Measurements from ENCODE around the gene TECPR1.

TECPR1 gene

DNA sequence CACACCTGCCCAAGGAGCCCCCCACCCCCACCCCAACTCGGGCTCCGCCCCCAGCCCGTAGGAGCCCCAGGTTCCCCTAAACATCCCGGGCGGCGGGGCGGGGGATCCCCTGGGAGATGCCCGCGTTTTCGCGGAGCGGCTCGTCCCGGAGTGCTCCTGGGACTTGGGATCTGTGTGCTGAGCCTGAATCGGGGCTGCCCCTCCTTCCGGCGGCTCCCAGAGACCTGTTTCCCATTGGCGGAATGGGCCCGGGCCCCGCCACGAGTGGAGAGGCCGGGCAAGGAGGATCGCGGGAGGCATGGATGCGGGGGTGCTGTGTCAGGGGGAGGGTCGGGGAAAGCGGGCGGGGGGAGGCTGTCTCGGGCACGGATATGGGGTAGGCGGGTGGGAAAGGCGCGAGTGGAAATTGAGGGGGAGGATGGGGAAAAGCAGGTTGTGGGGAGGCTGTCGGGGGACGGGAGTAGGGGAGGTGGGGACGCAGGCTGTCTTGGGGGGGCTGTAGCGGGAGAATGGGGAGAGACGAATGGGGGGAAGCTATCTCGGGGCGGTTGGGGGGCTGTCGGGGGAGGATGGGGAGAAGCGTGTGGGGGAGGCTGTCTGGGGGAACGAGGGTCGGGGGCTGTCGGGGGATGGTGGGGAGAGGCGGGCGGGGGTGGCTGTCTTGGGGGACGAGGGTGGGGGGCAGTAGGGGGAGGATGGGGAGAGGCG, 41.4 kb downstream of the TECPR1 start:
- no peak for DNase-seq

DNA sequence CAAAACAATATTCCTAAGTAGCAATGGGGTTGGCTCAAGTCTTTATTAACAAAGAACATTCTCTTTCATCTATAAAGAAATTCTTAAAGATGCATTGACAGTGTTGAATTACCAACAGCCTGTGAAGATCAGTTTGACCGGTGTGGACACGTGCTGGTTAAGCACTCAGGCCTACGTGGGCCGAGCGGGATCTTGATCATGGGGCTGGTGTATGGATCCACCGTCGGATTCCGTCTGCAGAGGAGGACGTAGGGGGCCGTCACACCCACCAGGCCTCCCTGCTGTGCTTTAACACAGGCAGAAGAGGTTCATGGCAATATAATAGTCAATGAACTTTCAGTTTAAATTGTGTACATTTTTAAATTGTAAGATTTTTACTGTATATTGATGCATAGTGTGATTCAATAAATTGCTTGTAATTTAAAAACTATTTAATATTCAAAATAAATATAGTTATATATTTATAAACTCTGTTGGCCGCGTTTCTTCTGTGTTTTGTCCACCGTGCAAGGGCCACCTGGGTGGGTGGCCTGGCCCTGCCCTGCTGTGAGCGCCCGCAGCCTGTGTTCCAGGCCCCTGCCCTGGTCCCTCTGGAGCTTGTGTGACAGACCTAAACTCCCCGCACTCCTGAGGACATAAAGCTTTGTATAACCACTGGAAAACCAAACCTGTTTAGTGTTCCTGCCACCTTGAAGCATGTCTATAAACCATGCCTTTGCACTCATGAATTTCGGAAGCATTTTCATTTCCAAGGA, 42.7 kb downstream of the TECPR1 start:
- DNase-seq, result no peak

DNA sequence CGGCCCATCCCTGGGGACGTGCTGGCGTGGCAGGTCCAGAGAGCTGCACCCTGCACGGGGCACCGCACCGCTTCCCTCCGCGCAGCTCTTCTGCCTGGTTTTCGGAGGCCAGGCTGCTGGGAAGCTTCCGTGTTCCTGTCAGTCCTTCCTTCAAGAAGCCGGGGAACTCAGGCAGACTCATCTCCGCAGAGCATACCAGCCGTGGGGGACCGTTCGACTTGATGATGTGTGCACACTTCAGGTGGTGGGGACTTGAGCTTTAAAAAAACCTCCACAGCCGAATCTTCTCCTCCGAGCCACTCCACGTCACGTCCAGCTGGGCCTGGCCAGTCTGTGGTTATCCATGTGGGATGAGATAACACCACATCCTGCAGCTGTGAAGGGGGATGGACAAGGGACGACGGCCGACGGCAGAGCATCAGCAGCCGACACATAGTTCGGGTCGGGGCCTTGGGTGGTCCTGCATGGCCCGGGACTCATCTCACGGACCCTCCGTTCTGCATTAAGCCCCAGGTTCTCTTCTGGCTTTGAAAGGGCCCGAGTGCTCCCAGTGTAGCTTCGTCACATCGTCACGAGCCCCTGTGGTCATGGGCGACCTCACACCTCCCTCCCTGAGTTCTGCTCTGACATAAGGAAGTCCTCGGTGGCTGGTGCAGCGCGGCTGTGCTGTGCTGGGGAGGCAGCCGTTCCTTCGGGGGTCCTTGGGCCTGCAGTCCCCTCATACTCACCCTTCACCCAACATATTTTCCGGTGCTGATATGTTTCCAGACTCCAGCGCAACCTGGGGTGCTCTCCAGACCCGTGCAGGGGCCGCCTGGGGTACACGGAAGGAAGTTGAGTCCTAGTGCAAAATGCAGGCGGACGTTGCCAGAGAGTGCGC, 45.3 kb downstream of the TECPR1 start:
- no peak for DNase-seq

DNA sequence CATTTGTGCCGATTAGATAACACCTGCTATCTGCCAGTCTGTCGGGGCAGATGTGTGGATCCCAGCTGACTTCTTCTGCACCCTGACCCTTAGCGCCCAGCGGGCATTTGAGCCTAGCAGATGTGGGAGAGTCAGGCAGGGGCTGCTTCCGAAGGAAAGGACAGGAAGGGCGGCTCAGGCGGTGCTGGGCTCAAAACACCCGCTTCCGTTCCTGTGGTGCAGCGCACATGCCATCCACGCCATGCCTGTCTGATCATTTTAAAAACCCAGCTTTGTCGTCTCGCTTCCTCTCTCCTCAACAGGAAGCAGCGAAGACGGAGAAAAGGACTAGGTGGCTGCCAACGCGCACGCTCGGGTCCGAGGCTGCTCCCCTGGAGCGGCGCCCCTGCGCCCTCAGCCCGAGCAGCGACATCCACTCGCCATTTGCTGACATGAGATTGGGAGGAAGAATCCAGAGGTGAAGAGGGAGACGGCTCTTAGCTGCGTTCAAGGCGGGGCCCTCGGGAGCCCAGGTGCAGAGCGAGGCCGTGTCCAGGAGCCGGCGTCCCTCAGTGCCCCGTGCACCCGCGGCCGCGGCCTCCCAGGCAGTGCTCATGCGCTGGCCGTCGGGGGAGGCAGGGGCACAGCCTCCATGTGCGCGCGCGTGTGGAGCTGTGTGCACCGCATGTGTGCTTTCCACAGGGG, 46.7 kb downstream of the TECPR1 start:
- no peak for DNase-seq

DNA sequence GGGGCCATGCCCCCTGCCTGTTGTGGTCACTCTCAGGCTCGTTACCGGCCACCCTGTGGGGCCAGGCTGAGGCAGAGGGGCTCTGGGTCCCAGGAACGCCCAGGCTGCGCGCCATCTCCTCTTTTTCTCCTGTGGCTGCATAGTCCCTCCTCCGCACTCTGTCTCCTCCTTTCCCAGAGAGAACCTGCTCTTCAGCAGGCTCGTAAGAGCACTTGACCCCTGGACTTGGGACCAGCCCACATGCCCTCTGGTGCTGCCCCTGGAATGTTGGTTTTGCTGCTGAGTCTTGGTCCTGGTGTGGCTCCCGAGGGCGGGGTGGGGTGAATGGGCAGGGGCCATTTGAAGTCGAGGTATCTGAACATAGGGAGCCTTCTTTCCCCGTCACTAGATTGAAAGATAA, 47.4 kb downstream of the TECPR1 start:
- DNase-seq, result no peak

DNA sequence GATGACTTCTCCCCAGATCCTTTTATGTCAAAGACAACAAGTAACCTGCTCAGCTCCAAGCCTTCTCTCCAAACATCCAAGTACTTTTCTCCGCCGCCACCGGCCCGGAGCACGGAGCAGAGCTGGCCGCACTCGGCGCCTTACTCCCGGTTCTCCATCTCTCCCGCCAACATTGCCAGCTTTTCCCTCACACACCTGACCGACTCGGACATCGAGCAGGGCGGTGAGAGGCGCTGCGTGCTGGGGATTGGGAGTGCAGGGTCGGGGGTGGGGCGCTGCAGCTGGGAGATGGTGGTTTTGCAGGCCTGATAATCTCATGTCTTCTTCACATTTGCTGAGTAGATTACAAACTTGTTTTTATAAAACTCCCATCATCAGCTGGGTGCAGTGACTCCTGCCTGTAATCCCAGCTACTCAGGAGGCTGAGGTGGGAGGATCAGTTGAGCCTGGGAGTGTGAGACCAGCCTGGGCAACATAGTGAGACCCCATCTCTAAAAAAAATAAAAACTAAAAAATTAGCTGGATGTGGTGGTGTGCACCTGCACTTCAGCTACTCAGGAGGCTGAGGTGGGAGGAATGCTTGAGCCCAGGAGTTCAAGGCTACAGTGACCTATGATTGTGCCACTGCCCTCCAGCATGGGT, 47.9 kb downstream of the TECPR1 start:
- no peak for DNase-seq

DNA sequence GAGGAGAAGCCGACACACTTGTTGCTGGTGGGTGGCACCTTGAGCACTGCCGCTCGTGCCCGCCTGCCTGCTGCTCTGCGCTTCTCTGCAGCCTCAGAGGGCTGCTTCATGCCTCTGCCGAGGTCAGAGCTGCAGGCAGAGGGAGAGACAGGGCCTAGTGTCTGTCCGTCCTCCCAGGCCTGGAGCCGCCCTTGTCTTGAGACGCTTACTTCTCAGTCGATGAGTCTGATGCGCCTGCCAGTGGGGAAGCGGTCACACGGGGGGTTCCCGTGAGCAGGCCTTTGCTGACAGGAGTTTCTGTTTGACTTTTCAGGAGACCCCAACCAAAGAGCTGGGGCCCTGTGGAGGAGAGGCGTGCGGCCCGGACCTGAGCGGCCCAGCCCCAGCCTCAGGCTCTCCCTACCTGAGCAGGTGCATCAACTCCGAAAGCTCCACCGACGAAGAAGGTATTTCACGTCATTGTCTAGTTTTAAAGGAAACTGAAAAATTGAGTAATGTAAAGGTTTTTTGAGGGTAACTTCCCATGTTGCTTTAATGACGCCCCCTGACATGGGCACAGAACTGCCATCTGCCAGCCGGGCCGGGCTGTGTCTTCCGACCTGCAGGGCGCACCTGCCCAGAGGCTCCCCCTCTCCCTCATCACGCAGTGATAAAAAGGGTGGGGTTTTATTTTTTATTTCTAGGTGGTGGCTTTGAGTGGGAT, 48.6 kb downstream of the TECPR1 start:
- DNase-seq, result no peak

DNA sequence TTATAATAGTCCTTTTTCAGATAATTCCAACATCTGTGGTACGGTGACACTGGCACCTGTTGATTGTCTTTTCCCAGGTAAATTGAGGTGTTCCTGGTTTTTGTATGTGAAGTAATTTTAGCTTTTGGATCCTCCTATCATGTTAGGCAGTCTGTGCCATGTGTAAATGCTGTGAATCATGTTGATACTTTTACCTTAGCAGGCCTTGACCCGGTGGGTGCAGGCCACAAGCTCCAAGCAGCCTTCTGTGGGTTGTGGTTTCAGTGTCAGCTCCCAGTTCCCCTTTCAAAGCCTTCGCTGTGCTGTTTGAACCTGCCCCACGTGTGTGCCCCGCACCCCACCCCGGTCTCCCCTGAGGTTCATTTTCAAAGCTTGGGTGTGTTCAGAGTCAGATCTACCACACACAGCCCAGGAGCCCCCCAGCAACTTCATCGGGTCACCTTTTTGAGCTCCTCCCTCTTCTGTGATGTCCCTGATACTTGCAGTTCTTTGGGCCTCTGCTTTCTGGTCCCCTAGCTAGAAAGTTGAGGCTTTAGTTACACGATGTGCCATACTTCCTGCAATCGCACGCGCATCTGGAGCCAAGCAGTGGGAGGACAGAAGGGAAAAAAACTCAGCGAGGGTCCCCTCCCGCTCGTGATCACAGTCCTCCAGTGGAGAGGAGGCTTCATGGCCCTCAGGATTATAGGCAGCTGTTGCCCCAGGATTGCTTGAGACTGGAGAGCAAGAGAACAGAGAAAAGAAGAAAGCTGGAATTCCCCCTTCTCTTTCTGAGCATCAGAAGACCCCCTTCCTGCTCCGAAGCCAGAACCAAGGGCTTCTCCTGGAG, 49.5 kb downstream of the TECPR1 start:
- DNase-seq, result peak; percentile 69

DNA sequence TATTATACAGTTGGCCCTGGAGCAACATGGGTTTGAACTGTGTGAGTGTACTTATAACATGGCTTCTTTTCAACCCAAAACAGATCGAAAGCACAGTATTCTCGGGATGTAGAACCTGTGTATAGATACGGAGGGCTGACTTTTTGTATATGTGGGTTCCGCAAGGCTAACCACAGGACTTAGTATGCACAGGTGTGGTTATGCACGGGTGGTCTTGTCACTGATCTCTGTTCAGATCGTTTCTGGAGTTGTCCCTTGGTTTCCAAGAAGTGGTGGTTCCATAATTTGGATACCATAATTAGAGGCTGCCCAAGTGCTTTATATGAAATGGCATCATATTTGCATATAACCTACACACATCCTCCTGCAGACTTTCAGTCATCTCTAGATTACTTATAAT, 51.7 kb downstream of the TECPR1 start:
- no peak for DNase-seq

DNA sequence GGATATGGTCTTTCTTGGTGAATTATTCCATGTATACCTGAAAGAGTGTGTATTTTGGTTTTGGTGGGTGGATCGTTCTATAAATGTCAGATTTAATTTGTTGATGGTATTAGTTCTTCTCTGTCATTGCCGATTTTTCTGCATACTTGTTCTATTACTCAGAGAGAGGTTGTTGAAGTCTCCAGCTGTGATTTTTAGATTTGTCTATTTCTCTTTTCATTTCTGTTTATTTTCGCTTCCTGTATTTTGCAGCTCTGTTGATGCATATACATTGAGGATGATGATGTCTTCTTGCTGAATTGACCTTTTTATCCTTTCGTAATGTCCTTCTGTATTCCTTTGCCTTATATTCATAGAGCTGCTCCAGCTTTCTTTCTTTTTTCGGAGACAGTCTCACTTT, 52.9 kb downstream of the TECPR1 start:
- DNase-seq, result no peak

DNA sequence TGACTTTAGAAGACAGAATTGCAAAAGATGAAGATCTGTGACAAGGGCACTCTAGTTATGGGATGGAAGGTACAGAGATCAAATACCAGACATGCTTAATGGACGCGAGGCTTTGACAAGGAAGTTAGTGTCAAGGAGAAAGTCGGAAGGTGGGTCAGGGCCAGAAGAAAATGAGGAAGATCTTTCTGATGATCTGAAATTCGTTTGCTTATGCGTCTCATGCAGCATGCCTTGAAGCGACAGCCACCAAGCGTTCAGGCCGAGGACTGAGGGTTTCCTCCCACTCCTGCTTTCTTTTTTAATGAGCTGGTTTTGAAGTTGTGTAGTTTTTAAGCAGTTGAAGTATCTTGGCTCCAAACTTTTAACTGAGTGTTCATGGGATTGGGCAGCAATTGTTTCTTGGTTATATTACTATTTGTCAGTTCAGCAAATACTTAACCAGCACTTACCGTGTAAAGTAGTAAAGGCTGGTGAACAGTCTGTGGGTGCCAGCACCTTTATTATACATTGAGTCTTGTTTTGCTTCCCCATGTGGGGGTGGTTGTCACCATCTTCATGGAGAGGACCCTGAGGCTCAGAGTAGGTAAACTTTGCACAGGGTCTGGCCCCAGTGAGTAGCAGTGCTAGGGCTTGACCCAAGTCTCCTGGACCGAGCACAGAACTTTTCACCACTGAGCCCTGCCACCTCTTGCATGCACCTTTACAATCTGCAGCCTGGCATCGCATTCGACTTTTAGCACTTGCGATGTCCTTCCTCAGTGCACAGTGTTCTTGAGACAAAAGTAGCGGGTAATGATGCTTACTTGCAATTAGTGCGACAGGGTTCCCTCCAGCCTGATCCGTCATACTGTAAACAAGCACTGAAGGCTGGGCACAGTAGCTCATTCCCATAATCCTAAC, 55.1 kb downstream of the TECPR1 start:
- DNase-seq, result no peak

DNA sequence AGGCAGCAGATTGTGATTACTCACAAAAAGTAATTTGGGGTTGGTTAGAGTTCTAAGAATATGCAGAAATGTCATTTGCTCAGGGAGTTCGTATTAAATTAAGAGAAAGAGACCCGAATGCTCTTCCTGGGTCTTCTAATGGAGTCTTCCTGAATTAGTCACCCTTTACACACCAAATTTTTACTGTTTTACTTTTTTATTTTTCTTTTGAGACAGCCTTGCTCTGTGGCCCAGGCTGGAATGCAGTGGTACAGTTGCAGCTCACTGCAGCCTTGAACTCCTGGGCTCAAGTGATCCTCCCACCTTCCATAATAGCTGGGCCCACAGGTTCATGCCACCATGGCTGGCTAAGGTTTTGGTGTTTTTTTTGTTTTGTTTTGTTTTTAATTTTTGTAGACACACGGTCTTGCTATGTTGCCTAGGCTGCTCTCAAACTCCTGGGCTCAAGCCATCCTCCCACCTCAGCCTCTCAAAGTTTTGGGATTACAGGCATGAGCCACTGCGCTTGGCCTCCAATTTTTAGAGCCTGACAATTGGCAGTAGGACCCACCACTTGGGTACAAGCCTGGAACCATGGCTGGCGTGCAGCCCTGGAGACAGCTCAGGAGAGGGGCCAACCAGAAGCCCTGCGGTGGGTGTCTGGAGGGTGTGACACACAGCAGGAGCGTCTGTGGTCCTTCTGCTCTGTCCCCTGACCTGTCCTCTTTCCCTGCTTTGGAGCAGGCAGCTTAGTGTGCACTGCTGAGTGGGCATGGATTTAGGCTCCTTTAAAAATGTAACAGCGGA, 57.2 kb downstream of the TECPR1 start:
- DNase-seq, result no peak

DNA sequence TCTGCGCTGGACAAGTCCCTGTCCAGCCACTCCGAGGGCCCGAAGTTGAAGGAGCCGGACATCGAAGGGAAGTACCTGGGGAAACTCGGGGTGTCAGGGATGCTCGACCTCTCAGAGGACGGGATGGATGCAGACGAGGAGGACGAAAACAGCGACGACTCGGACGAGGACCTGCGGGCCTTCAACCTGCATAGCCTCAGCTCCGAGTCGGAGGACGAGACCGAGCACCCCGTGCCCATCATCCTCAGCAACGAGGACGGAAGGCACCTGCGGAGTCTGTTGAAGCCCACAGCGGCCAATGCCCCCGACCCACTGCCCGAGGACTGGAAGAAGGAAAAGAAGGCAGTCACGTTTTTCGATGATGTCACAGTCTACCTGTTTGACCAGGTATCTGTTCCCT, 57.8 kb downstream of the TECPR1 start:
- no peak for DNase-seq

DNA sequence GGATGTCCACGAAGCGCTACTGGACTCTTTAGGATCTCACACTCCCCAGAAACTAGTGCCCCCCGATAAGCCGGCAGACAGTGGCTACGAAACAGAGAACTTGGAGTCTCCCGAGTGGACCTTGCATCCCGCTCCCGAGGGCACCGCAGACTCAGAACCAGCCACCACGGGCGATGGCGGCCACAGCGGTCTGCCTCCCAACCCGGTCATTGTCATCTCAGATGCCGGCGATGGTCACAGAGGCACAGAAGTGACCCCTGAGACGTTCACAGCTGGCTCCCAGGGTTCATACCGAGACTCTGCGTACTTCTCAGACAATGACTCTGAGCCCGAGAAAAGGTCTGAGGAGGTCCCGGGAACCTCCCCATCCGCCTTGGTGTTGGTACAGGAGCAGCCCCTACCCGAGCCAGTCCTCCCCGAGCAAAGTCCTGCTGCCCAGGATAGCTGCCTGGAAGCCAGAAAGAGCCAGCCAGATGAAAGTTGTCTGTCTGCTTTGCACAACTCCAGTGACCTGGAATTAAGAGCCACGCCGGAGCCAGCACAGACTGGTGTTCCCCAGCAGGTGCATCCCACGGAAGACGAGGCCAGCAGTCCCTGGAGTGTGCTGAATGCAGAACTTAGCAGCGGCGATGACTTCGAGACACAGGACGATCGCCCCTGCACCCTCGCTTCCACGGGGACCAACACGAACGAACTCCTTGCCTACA, 58.4 kb downstream of the TECPR1 start:
- DNase-seq, result no peak

DNA sequence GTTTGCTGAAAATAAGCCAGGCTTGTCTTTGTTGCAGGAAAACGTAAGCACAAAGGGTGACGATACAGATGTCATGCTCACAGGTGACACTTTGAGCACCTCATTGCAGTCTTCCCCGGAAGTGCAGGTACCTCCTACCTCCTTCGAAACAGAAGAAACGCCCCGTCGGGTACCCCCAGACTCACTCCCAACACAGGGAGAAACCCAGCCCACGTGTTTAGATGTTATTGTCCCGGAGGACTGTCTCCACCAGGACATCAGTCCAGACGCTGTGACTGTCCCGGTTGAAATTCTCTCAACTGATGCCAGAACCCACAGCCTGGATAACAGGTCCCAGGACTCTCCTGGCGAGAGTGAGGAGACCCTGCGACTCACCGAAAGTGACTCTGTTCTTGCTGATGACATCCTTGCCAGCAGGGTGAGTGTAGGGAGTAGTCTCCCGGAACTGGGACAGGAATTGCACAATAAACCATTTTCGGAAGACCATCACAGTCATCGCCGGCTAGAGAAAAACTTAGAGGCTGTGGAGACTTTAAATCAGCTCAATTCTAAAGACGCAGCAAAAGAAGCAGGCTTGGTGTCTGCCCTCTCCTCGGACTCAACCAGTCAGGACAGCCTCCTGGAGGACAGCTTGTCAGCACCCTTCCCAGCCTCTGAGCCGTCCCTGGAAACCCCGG, 59.1 kb downstream of the TECPR1 start:
- no peak for DNase-seq

DNA sequence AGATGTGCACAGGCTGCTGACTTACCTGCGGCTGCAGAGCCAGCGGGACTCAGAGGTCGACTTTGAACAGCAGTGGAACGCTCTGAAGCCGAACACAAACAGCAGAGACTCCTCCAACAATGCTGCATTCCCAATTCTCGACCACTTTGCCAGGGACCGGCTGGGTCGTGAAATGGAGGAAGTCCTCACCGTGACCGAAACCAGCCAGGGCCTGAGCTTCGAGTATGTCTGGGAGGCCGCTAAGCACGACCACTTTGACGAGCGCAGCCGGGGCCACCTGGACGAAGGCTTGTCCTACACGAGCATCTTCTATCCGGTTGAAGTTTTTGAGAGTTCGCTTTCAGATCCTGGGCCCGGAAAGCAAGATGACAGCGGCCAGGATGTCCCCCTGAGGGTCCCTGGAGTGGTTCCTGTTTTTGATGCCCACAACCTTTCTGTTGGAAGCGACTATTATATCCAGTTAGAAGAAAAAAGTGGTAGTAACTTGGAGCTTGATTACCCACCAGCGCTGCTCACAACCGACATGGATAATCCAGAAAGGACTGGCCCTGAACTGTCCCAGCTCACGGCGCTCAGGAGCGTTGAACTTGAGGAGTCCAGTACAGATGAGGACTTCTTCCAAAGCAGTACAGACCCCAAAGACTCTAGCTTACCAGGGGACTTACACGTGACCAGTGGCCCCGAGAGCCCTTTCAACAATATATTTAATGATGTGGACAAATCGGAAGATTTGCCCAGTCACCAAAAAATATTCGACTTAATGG, 60.2 kb downstream of the TECPR1 start:
- DNase-seq, result no peak

DNA sequence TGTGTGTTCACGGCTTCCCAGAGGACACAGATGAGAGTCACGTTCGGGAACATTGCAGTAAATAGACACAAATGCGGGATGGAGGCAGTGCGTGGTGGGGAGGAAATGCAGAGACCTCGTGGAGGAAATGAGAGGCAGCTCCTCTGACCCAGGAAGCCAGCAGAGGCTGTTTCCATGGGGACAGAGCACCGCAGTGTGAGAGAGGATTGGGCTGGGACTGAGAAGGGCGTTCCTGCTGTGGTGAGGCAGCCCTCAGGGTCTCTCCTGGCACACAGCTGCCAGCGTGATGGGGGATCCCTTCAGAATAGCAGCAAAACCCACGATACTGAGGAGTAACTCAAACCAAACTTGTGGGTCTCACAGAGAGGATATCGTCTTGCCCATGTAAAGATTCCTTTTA, 62.5 kb downstream of the TECPR1 start:
- no peak for DNase-seq

Measured in activated gamma-delta T cell treated with Interleukin-2 at 50 U/mL for 16 hours (primary cell).